Measurements from ENCODE around the gene RALGDS. TPM values are rescaled to one million over a fixed set of nuclear protein-coding genes. Genes with fewer than 3 reads are reported as not detected.

RALGDS gene
- total and polyA plus RNA-seq, 2 donors (not counting 1 experiment from before 2014, with no cell fraction given) = 62.4 to 88.0 TPM

GRCh38 chr9:133114886-133115603 lies 6.0 kb downstream of the RALGDS start:
- intact Hi-C loops (cut with micrococcal nuclease) = loop anchor here (1.0 to 10.0 kb wide), 2 partner anchors 29 to 360 kb away; partner anchors contain the start of gene SLC2A6
- Histone ChIP-seq H4K20me1 (ENCODE audit: control insufficient read depth, insufficient read depth, low read length, poor library complexity, severe bottlenecking) (peaks cover 69% of the 10 kb centered on the region), H3K36me3 (replicated peaks in 1 of 2; ENCODE audit: control extremely low read depth in 1 of 2, control insufficient read depth in 1 of 2, extremely low read depth in 1 of 2, insufficient read depth in 2 of 2, low read length in 1 of 2) (peaks cover 0 to 11% of the 10 kb centered on the region in 2 experiments), H3K4me1 (ENCODE audit: control insufficient read depth in 2 of 2, insufficient read depth in 2 of 2, low read length in 2 of 2) (peaks cover 49 to 62% of the 10 kb centered on the region in 2 donors), H3K27ac (ENCODE audit: low read length in 2 of 2) (peak overlapping the region; percentile 42 to 57), H3K4me3 (ENCODE audit: control extremely low read depth in 1 of 5, extremely low read depth in 1 of 5, insufficient read depth in 1 of 5, low read depth in 2 of 5, low read length in 4 of 5) (no peak overlapping the region), H2AFZ (ENCODE audit: insufficient read depth, low read depth, low read length, poor library complexity, severe bottlenecking) (no peak overlapping the region), H3K4me2 (replicated peaks; ENCODE audit: low read depth, low read length, poor library complexity, severe bottlenecking) (peak overlapping the region; percentile 65), H3K79me2 (ENCODE audit: control insufficient read depth, insufficient read depth, low read length) (peaks cover 84% of the 10 kb centered on the region), H3K9ac (ENCODE audit: low read length) (no peak overlapping the region), H3K27me3 (replicated peaks in 1 of 4; ENCODE audit: control extremely low read depth in 1 of 4, control insufficient read depth in 3 of 4, insufficient read depth in 4 of 4, low read length in 3 of 4) (no peaks in the 10 kb centered on the region), H3K9me3 (ENCODE audit: control extremely low read depth in 1 of 3, control insufficient read depth in 2 of 3, insufficient read depth in 1 of 3, low read length in 2 of 3) (no peaks in the 10 kb centered on the region)
- no peaks in the 10 kb centered on the region for H3K9me3 Mint-ChIP-seq (ENCODE audit: insufficient read depth)
- ChIA-PET POLR2A (interaction anchor here (0.5 to 3.3 kb wide), 9 partner anchors 11 to 346 kb away, joined by 3 to 21 read pairs (median 6); no protein-coding TSS in a partner anchor), CTCF (interaction anchor here (0.6 to 26.5 kb wide), 8 partner anchors 10 to 92 kb away, joined by 3 to 599 read pairs (median 3); no protein-coding TSS in a partner anchor)
- H3K27me3 Mint-ChIP-seq = no peaks in the 10 kb centered on the region
- WGBS (ENCODE audit: insufficient coverage) = 70% methylated on average over 19 of the region's 19 CpGs
- DNase-seq (peak; percentile 67), ATAC-seq (ENCODE audit: low read depth) (peak; percentile 19)
- H3K27ac Mint-ChIP-seq = peak overlapping the region; percentile 85
- TF ChIP-seq EZH2 (IDR thresholded peaks at IDR 0.05; ENCODE audit: borderline replicate concordance, insufficient read depth, low read depth, low read length, poor library complexity, severe bottlenecking) (no peak), CTCF (IDR thresholded peaks at IDR 0.05) (no peak)
- peaks cover 64% of the 10 kb centered on the region for H3K4me1 Mint-ChIP-seq
- peak overlapping the region; percentile 67 for H3K4me3 Mint-ChIP-seq
